Naive thymus-derived CD4-positive, alpha-beta T cell (primary cell): ENCODE data around the gene ADAM8. TPM values are rescaled to one million over a fixed set of nuclear protein-coding genes. Genes with fewer than 3 reads are reported as not detected.

Source experiments
- ATAC-seq: fragments of 150-1000 bp; cut with Tn5 transposase; 2 replicates; pipeline ENCODE4 v1.10.0; 2021; ENCODE audit warnings: mild to moderate bottlenecking, moderate library complexity
- CTCF ChIA-PET: fragments of 350-600 bp; sonication (Branson Sonifier 250); formaldehyde crosslinking; loops from one replicate; lab custom pipeline; 2021; ENCODE audit warnings: antibody characterized with exemption; lab: Charles Lee
- POLR2A ChIA-PET: fragments of 350-600 bp; sonication (Branson Sonifier 250); formaldehyde crosslinking; loops from one replicate; lab custom pipeline; 2021; ENCODE audit warnings: antibody characterized with exemption, inconsistent platforms; lab: Charles Lee
- DNase-seq, 9 donors: peaks; one replicate each; pipeline versions ENCODE4 v3.0.0 to v3.0.0-alpha.2; 2020 to 2022; ENCODE audit warnings: mixed read lengths in 1 of 9
- H3K27ac ChIP-seq: one replicate; pipeline ENCODE4 v1.7.0; 2013; ENCODE audit warnings: mild to moderate bottlenecking, low read depth, low read length, moderate library complexity
- H3K27me3 ChIP-seq, 2 donors: one replicate each; pipeline ENCODE4 v1.7.0; 2013; ENCODE audit warnings: low read length in 2 of 2, mild to moderate bottlenecking in 2 of 2, moderate library complexity in 2 of 2; ENCODE audit not compliant: control insufficient read depth in 2 of 2, insufficient read depth in 2 of 2
- H3K36me3 ChIP-seq, 3 experiments: 1 replicate in 2 of 3; 2 replicates in 1 of 3; pipeline ENCODE4 v1.7.0; 2013; ENCODE audit warnings: low read length in 3 of 3, mild to moderate bottlenecking in 3 of 3, moderate library complexity in 1 of 3; ENCODE audit not compliant: insufficient read depth in 3 of 3, control insufficient read depth in 2 of 3
- H3K4me1 ChIP-seq, 2 donors: one replicate each; pipeline ENCODE4 v1.7.0; 2013; ENCODE audit warnings: low read length in 2 of 2, mild to moderate bottlenecking in 2 of 2, moderate library complexity in 1 of 2; ENCODE audit not compliant: control insufficient read depth in 2 of 2, insufficient read depth in 2 of 2
- H3K4me3 ChIP-seq: 2 replicates; pipeline ENCODE4 v1.7.0; 2013; ENCODE audit warnings: mild to moderate bottlenecking, low read length
- H3K9me3 ChIP-seq, 3 experiments: 1 replicate in 2 of 3; 2 replicates in 1 of 3; pipeline ENCODE4 v1.7.0; 2013; ENCODE audit warnings: low read length in 3 of 3; ENCODE audit not compliant: control insufficient read depth in 2 of 3
- H3K27ac Mint-ChIP-seq, 9 donors: one replicate each; pipeline ENCODE4 v1.8.0; 2020 to 2022; ENCODE audit warnings: mixed read lengths in 9 of 9, mild to moderate bottlenecking in 8 of 9, moderate library complexity in 5 of 9, inconsistent platforms in 2 of 9
- H3K27me3 Mint-ChIP-seq, 5 donors: one replicate each; pipeline ENCODE4 v1.8.0; 2021 to 2022; ENCODE audit warnings: mixed read lengths in 5 of 5, mild to moderate bottlenecking in 1 of 5
- H3K36me3 Mint-ChIP-seq, 5 donors: one replicate each; pipeline ENCODE4 v1.8.0; 2020 to 2022; ENCODE audit warnings: mixed read lengths in 5 of 5, mild to moderate bottlenecking in 3 of 5, inconsistent platforms in 1 of 5
- H3K4me1 Mint-ChIP-seq, 7 donors: one replicate each; pipeline ENCODE4 v1.8.0; 2020 to 2022; ENCODE audit warnings: mixed read lengths in 7 of 7, mild to moderate bottlenecking in 3 of 7, inconsistent platforms in 1 of 7
- H3K4me3 Mint-ChIP-seq, 10 donors: one replicate each; pipeline ENCODE4 v1.8.0; 2020 to 2022; ENCODE audit warnings: mild to moderate bottlenecking in 10 of 10, mixed read lengths in 10 of 10, moderate library complexity in 6 of 10, inconsistent platforms in 2 of 10
- H3K9me3 Mint-ChIP-seq, 11 donors: one replicate each; pipeline ENCODE4 v1.8.0; 2020 to 2022; ENCODE audit warnings: mixed read lengths in 11 of 11, mild to moderate bottlenecking in 4 of 11, inconsistent platforms in 1 of 11, moderate library complexity in 1 of 11
- intact Hi-C, 2 donors: fragments of 100-400 bp; cut with micrococcal nuclease; formaldehyde crosslinking; loops; one replicate each; pipeline ENCODE4 v1.15.1; 2023
- microRNA-seq: library from miRNA; unstranded; fragments of <30 nt; microRNA quantifications from one replicate; pipeline ENCODE4 v1.2.0, GENCODE V29; 2022; ENCODE audit warnings: borderline microRNAs expressed
- polyA plus RNA-seq, 2 donors: library from polyadenylated mRNA; unstranded; fragments of 300-500 nt; fragmentation: Illumina TruSeq; gene quantifications; one replicate each; pipeline ENCODE4 v1.2.3, GENCODE V29; 2021
- total RNA-seq, 6 experiments: library from RNA in 5 of 6; stranded (reverse) in 5 of 6; gene quantifications; 1 replicate in 5 of 6; 2 replicates in 1 of 6; pipeline ENCODE4 v1.2.3 and lab custom pipeline; 2021 to 2026

Gene ADAM8
- total and polyA plus RNA-seq, 7 experiments from 2014 or later: 19.5 to 239 (median 27.8) TPM

DNA sequence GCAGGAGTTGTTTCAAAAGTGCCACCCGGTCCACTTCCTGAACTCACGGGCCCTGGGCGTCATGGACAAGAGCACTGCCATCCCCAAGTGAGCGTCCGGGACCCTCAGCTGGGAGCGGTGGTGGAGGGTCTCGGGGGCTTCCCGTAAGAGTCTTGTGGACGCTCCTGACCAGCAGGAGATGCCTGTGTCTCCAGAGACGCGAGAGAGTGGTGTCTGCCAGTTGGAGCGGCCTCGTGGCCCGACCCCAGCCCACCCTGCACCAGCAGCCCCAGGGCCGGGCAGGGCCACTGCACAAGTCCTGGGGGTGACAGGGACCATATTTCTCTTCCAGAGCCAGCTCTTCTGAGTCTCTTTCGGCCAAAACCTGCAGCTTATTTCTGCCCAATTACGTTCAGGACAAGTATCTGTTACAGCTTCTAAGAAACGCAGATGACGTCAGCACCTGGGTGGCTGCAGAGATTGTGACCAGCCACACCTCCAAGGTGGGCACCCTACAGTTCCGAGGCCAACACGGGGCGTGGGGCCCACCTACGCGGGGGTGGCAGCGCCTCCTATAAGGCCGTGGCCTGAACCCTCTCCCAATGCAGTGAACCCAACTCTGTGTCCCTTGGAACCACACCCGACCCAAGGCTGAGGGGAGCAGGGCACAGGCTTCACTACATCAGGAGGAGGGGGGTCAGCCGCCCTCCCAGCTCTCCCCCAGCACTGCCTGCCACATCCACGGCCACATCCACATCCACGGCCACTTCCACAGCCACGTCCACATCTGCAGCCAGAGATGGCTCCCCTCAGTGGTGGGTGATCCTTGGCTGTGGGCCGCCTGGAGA is 62.8 kb downstream of the ADAM8 start:
- DNase-seq (peak in 1 of 9 donors; percentile 6), ATAC-seq (no peak)
- ChIA-PET CTCF (no interaction called here), POLR2A (no interaction called here)
- intact Hi-C loops: no loop called here
- Mint-ChIP-seq H3K9me3 (peaks cover 0 to 3% (median 0%) of the 10 kb centered on the region in 11 donors), H3K27ac (no peak overlapping the region), H3K36me3 (no peaks in the 10 kb centered on the region), H3K4me3 (no peak overlapping the region), H3K4me1 (peaks cover 0 to 4% (median 0%) of the 10 kb centered on the region in 7 donors), H3K27me3 (peaks cover 0 to 19% (median 0%) of the 10 kb centered on the region in 5 donors)
- Histone ChIP-seq H3K4me3 (no peak overlapping the region), H3K27me3 (no peaks in the 10 kb centered on the region), H3K4me1 (no peaks in the 10 kb centered on the region), H3K36me3 (no peaks in the 10 kb centered on the region), H3K9me3 (no peaks in the 10 kb centered on the region), H3K27ac (no peak overlapping the region)

- Mint-ChIP-seq H3K36me3 (no peaks in the 10 kb centered on the region), H3K27me3 (peaks cover 0 to 19% (median 0%) of the 10 kb centered on the region in 5 donors), H3K4me1 (peaks cover 0 to 4% (median 0%) of the 10 kb centered on the region in 7 donors), H3K27ac (peak overlapping the region in 1 of 9 donors; percentile 42), H3K9me3 (peaks cover 0 to 3% (median 0%) of the 10 kb centered on the region in 11 donors), H3K4me3 (no peak overlapping the region)
- no peak for ATAC-seq
- intact Hi-C loops: no loop called here
- Histone ChIP-seq H3K27ac (no peak overlapping the region), H3K36me3 (no peaks in the 10 kb centered on the region), H3K9me3 (no peaks in the 10 kb centered on the region), H3K4me3 (no peak overlapping the region), H3K4me1 (no peaks in the 10 kb centered on the region), H3K27me3 (no peaks in the 10 kb centered on the region)
- peak in 1 of 9 donors; percentile 7 for DNase-seq
- POLR2A ChIA-PET: no interaction called here
- CTCF ChIA-PET: no interaction called here
These were observed 63.7 kb downstream of the ADAM8 start for GRCh38 chr10:133212853-133213494.

Small RNA genes within 50 kb of the gene (microRNA-seq; reads per million reads assigned to microRNA genes)
- not detected for gene MIR202

Other genes with a start within 250 kb of the ADAM8 start
- not detected for gene ADGRA1, start 188.9 kb downstream of the ADAM8 start, total RNA-seq
- not detected for gene ADGRA1, start 188.9 kb downstream of the ADAM8 start, polyA plus RNA-seq
- gene KNDC1, start 116.6 kb downstream of the ADAM8 start, total RNA-seq: 1 to 10 TPM in 1 of 5 experiments, under 1 TPM in 3, not detected in 1; 0.05 to 3.6 (median 0.60) TPM
- gene KNDC1, start 116.6 kb downstream of the ADAM8 start, polyA plus RNA-seq: not detected
- gene UTF1, start 46.7 kb downstream of the ADAM8 start, total RNA-seq: under 1 TPM in 1 of 5 experiments, not detected in 4; 0.56 TPM
- not detected for gene UTF1, start 46.7 kb downstream of the ADAM8 start, polyA plus RNA-seq
- gene VENTX, start 39.0 kb downstream of the ADAM8 start, total RNA-seq: 1 to 10 TPM in 1 of 5 experiments, under 1 TPM in 1, not detected in 3; 0.85 to 5.7 TPM
- not detected for gene VENTX, start 39.0 kb downstream of the ADAM8 start, polyA plus RNA-seq
- 10 to 100 TPM; 67.7 to 97.0 (median 69.5) TPM for gene TUBGCP2, start 32.0 kb upstream of the ADAM8 start, total RNA-seq
- 10 to 100 TPM; 29.6 to 32.6 TPM for gene TUBGCP2, start 32.0 kb upstream of the ADAM8 start, polyA plus RNA-seq
- 10 to 100 TPM; 29.6 to 49.8 (median 32.8) TPM for gene ZNF511, start 32.0 kb upstream of the ADAM8 start, total RNA-seq
- gene ZNF511, start 32.0 kb upstream of the ADAM8 start, polyA plus RNA-seq: 10 to 100 TPM; 78.9 to 88.1 TPM
- gene CALY, start 60.0 kb upstream of the ADAM8 start, total RNA-seq: 1 to 10 TPM in 4 of 5 experiments, not detected in 1; 1.5 to 5.1 (median 3.4) TPM
- under 1 TPM; 0.33 to 0.91 TPM for gene CALY, start 60.0 kb upstream of the ADAM8 start, polyA plus RNA-seq
- gene PRAP1, start 70.5 kb upstream of the ADAM8 start, total RNA-seq: not detected
- not detected for gene PRAP1, start 70.5 kb upstream of the ADAM8 start, polyA plus RNA-seq
- 10 to 100 TPM; 11.2 to 24.6 (median 16.9) TPM for gene FUOM, start 81.2 kb upstream of the ADAM8 start, total RNA-seq
- 10 to 100 TPM; 21.9 to 22.9 TPM for gene FUOM, start 81.2 kb upstream of the ADAM8 start, polyA plus RNA-seq
- gene ECHS1, start 96.5 kb upstream of the ADAM8 start, total RNA-seq: 10 to 100 TPM; 17.5 to 39.8 (median 28.9) TPM
- 100 to 1,000 TPM in 1 of 2 donors, 10 to 100 TPM in 1; 81.9 to 104 TPM for gene ECHS1, start 96.5 kb upstream of the ADAM8 start, polyA plus RNA-seq
- gene PAOX, start 102.4 kb upstream of the ADAM8 start, total RNA-seq: 1 to 10 TPM; 1.6 to 9.8 (median 7.7) TPM
- 1 to 10 TPM; 6.1 to 8.7 TPM for gene PAOX, start 102.4 kb upstream of the ADAM8 start, polyA plus RNA-seq
- gene MTG1, start 117.3 kb upstream of the ADAM8 start, total RNA-seq: 10 to 100 TPM; 51.0 to 67.1 (median 57.2) TPM
- gene MTG1, start 117.3 kb upstream of the ADAM8 start, polyA plus RNA-seq: 10 to 100 TPM; 25.6 to 40.7 TPM
- not detected for gene SPRN, start 147.8 kb upstream of the ADAM8 start, total RNA-seq
- under 1 TPM; 0.10 to 0.34 TPM for gene SPRN, start 147.8 kb upstream of the ADAM8 start, polyA plus RNA-seq
- gene SCART1, start 177.1 kb upstream of the ADAM8 start, total RNA-seq: 1 to 10 TPM; 2.3 to 8.6 (median 4.5) TPM
- gene SCART1, start 177.1 kb upstream of the ADAM8 start, polyA plus RNA-seq: under 1 TPM in 1 of 2 donors, not detected in 1; 0.03 TPM